ENCODE results near the gene WDR20.

The WDR20 gene

GRCh38 chr14:102197317-102197853 lies 57.7 kb downstream of the WDR20 start:
- no peak overlapping the region for H3K4me3 ChIP-seq (ENCODE audit: low read length, poor library complexity, severe bottlenecking)
- no peak overlapping the region for H2AFZ ChIP-seq (ENCODE audit: low read length)
- H3K27me3 ChIP-seq (ENCODE audit: insufficient read depth, low read length, poor library complexity, severe bottlenecking), result no peaks in the 10 kb centered on the region
- peaks cover 5% of the 10 kb centered on the region for H3K4me1 ChIP-seq (ENCODE audit: insufficient read depth, low read length, poor library complexity, severe bottlenecking)
- no peak overlapping the region for H3K9ac ChIP-seq (ENCODE audit: low read depth, low read length, poor library complexity, severe bottlenecking)
- H3F3A ChIP-seq (ENCODE audit: low read depth), result no peaks in the 10 kb centered on the region
- peaks cover 28% of the 10 kb centered on the region; the same call in 1 of the 2 replicates for H3K79me2 ChIP-seq (ENCODE audit: insufficient read depth, low read length)
- no peaks in the 10 kb centered on the region for H3K9me2 ChIP-seq (replicated peaks; ENCODE audit: low read depth, low read length)
- H3K36me3 ChIP-seq (ENCODE audit: insufficient read depth, low read length), result peaks cover 59% of the 10 kb centered on the region; the same call in 1 of the 2 replicates
- TF ChIP-seq EZH2phosphoT487 (IDR thresholded peaks at IDR 0.05; ENCODE audit: borderline replicate concordance), result no peak
- no peak for TF ChIP-seq CTCF (conservative IDR thresholded peaks at IDR 0.05; ENCODE audit: low read length)
- no peak overlapping the region for H3K4me2 ChIP-seq (ENCODE audit: low read depth, low read length, poor library complexity, severe bottlenecking)
- no peaks in the 10 kb centered on the region for H3K9me3 ChIP-seq (ENCODE audit: insufficient read depth, low read depth, low read length)
- peaks cover 36% of the 10 kb centered on the region for H4K20me1 ChIP-seq (ENCODE audit: insufficient read depth, low read length, poor library complexity, severe bottlenecking)

GRCh38 chr14:102200690-102201352 lies 61.1 kb downstream of the WDR20 start:
- Histone ChIP-seq H3K4me1 (ENCODE audit: insufficient read depth, low read length, poor library complexity, severe bottlenecking) (peaks cover 5% of the 10 kb centered on the region), H3K9ac (ENCODE audit: low read depth, low read length, poor library complexity, severe bottlenecking) (no peak overlapping the region), H3K9me3 (ENCODE audit: insufficient read depth, low read depth, low read length) (no peaks in the 10 kb centered on the region), H3K9me2 (replicated peaks; ENCODE audit: low read depth, low read length) (no peaks in the 10 kb centered on the region), H3K36me3 (ENCODE audit: insufficient read depth, low read length) (peaks cover 68% of the 10 kb centered on the region; the same call in 1 of the 2 replicates), H2AFZ (ENCODE audit: low read length) (no peak overlapping the region), H3K4me2 (ENCODE audit: low read depth, low read length, poor library complexity, severe bottlenecking) (peak overlapping the region; percentile 23), H3K79me2 (ENCODE audit: insufficient read depth, low read length) (peaks cover 30% of the 10 kb centered on the region; the same call in 1 of the 2 replicates), H3K27me3 (ENCODE audit: insufficient read depth, low read length, poor library complexity, severe bottlenecking) (no peaks in the 10 kb centered on the region), H3F3A (ENCODE audit: low read depth) (no peaks in the 10 kb centered on the region), H4K20me1 (ENCODE audit: insufficient read depth, low read length, poor library complexity, severe bottlenecking) (peaks cover 38% of the 10 kb centered on the region), H3K4me3 (ENCODE audit: low read length, poor library complexity, severe bottlenecking) (no peak overlapping the region)
- TF ChIP-seq CTCF (conservative IDR thresholded peaks at IDR 0.05; ENCODE audit: low read length) (no peak), EZH2phosphoT487 (IDR thresholded peaks at IDR 0.05; ENCODE audit: borderline replicate concordance) (no peak)

- TF ChIP-seq EZH2phosphoT487 (IDR thresholded peaks at IDR 0.05; ENCODE audit: borderline replicate concordance), result no peak
- no peak for TF ChIP-seq CTCF (conservative IDR thresholded peaks at IDR 0.05; ENCODE audit: low read length)
- no peak overlapping the region for H3K4me3 ChIP-seq (ENCODE audit: low read length, poor library complexity, severe bottlenecking)
- H3K27me3 ChIP-seq (ENCODE audit: insufficient read depth, low read length, poor library complexity, severe bottlenecking), result no peaks in the 10 kb centered on the region
- no peaks in the 10 kb centered on the region for H3K9me3 ChIP-seq (ENCODE audit: insufficient read depth, low read depth, low read length)
- no peak overlapping the region for H2AFZ ChIP-seq (ENCODE audit: low read length)
- peaks cover 38% of the 10 kb centered on the region for H4K20me1 ChIP-seq (ENCODE audit: insufficient read depth, low read length, poor library complexity, severe bottlenecking)
- H3K4me2 ChIP-seq (ENCODE audit: low read depth, low read length, poor library complexity, severe bottlenecking), result no peak overlapping the region
- no peak overlapping the region for H3K9ac ChIP-seq (ENCODE audit: low read depth, low read length, poor library complexity, severe bottlenecking)
- H3K36me3 ChIP-seq (ENCODE audit: insufficient read depth, low read length), result peaks cover 63% of the 10 kb centered on the region; the same call in 1 of the 2 replicates
- no peaks in the 10 kb centered on the region for H3F3A ChIP-seq (ENCODE audit: low read depth)
- H3K79me2 ChIP-seq (ENCODE audit: insufficient read depth, low read length), result peaks cover 31% of the 10 kb centered on the region; the same call in 1 of the 2 replicates
- H3K4me1 ChIP-seq (ENCODE audit: insufficient read depth, low read length, poor library complexity, severe bottlenecking), result peaks cover 5% of the 10 kb centered on the region
- H3K9me2 ChIP-seq (replicated peaks; ENCODE audit: low read depth, low read length), result no peaks in the 10 kb centered on the region
Observed at GRCh38 chr14:102201353-102201738, 61.6 kb downstream of the WDR20 start.

Measured in Loucy (cell line).